GM18498 (cell line): Measurements from ENCODE around the gene ITIH2.
"Not testable (repeated sequence)": the region's sequence is repeated elsewhere in the genome, so short reads cannot be mapped to it uniquely, and the experiment has no call there.

Experiments
- ATAC-seq: cut with Tn5 transposase; IDR thresholded peaks from one replicate; pipeline ENCODE4 v1.9.1; 2021; ENCODE audit warnings: mild to moderate bottlenecking, moderate library complexity; ENCODE audit not compliant: unreplicated experiment

ITIH2 gene

GRCh38 chr10:7703140-7703539 lies at the start of gene ITIH2:
ITIH2 (plus strand) TSS chr10:7703316; CDS start chr10:7703435, 119 bp downstream.
- no peak for ATAC-seq

- not testable (repeated sequence) for ATAC-seq
These were observed 46.0 kb upstream of the ITIH2 start for GRCh38 chr10:7657079-7657478.

GRCh38 chr10:7657552-7657951 lies 45.6 kb upstream of the ITIH2 start:
- ATAC-seq: no peak

- no peak for ATAC-seq
These were observed 43.6 kb upstream of the ITIH2 start for GRCh38 chr10:7659560-7659959.

GRCh38 chr10:7662522-7662921 lies 40.6 kb upstream of the ITIH2 start:
- ATAC-seq: no peak

GRCh38 chr10:7664707-7665106 lies 38.4 kb upstream of the ITIH2 start:
- ATAC-seq: no peak

GRCh38 chr10:7665767-7666166 lies 37.3 kb upstream of the ITIH2 start:
- no peak for ATAC-seq

- no peak for ATAC-seq
These were observed 36.7 kb upstream of the ITIH2 start, which contains the start of gene ITIH5 for GRCh38 chr10:7666253-7667023. ITIH5 (minus strand) TSS chr10:7666966; CDS start chr10:7666892, 74 bp downstream.

GRCh38 chr10:7667262-7668141 lies 35.6 kb upstream of the ITIH2 start:
- ATAC-seq: no peak

GRCh38 chr10:7670157-7670556 lies 33.0 kb upstream of the ITIH2 start:
- ATAC-seq: no peak

- ATAC-seq: no peak
These were observed 30.6 kb upstream of the ITIH2 start for GRCh38 chr10:7672341-7673134.

- ATAC-seq: no peak
These were observed 23.9 kb upstream of the ITIH2 start for GRCh38 chr10:7679256-7679655.

GRCh38 chr10:7680078-7680477 lies 23.0 kb upstream of the ITIH2 start:
- not testable (repeated sequence) for ATAC-seq

- no peak for ATAC-seq
These were observed 16.6 kb upstream of the ITIH2 start for GRCh38 chr10:7686351-7687171.

GRCh38 chr10:7687228-7687907 lies 15.7 kb upstream of the ITIH2 start:
- ATAC-seq: peak; percentile 97

- ATAC-seq: no peak
These were observed 13.5 kb upstream of the ITIH2 start for GRCh38 chr10:7689591-7689990.

- ATAC-seq: not testable (repeated sequence)
These were observed 12.1 kb upstream of the ITIH2 start for GRCh38 chr10:7690885-7691597.

GRCh38 chr10:7692368-7692767 lies 10.7 kb upstream of the ITIH2 start:
- not testable (repeated sequence) for ATAC-seq

- ATAC-seq: not testable (repeated sequence)
These were observed 9.9 kb upstream of the ITIH2 start for GRCh38 chr10:7693194-7693593.
